ENCODE measurements around the gene SRPRA.

Gene SRPRA

DNA sequence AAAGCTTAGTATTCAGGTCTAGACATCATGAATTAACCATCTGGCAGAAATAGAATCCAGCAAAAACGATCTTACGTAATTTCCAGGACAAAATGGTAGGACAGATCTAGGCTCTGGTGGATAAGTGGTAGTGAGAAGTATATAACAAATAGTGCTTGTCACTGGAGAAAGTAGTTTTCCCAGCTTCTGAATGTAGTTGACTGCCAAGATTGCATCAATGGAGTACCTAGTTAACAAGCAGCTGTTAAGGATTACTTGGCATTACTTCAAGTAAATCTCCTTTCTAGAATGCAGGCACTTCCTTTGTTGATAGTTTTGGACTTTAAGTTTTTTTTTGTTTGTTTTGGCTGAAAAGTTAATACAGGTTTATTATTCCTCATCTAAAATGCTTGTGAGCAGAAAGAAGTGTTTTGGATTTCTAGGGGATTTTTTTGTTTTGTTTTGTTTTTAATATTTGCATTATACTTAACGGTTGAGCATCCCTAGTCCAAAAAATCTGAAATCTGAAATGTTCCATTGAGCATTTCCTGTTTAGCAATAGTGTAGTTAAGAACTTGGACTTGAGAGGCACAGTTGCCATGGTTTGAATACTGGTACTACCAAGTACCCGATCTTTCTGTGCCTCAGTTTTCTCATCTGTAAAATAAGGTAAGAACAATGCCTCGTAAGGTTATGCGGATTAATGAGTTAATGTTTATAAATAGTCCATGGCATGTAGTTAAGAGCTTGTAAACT, 36.8 kb downstream of the SRPRA start:
- Histone ChIP-seq H3K36me3 (ENCODE audit: insufficient read depth, low read length) (peaks cover 15% of the 10 kb centered on the region; the same call in 1 of the 2 replicates), H3K9me3 (ENCODE audit: insufficient read depth, low read length, severe bottlenecking) (no peaks in the 10 kb centered on the region), H3K4me1 (ENCODE audit: insufficient read depth, low read length) (0 out of 2 replicates have a peak, but pooled peaks cover 3% of the 10 kb centered on the region), H4K20me1 (ENCODE audit: insufficient read depth, low read length) (no peaks in the 10 kb centered on the region), H3K27me3 (ENCODE audit: insufficient read depth, low read length, poor library complexity) (no peaks in the 10 kb centered on the region), H3K79me2 (ENCODE audit: insufficient read depth, low read length) (peaks cover 16% of the 10 kb centered on the region), H2AFZ (ENCODE audit: low read depth, low read length) (no peak overlapping the region), H3K9ac (ENCODE audit: low read depth, low read length) (no peak overlapping the region), H3K4me2 (ENCODE audit: insufficient read depth, low read length) (no peak overlapping the region), H3K4me3 (ENCODE audit: low read depth in 1 of 2, low read length in 2 of 2) (no peak overlapping the region), H3K27ac (ENCODE audit: low read length) (no peak overlapping the region)
- no peak for TF ChIP-seq EZH2 (IDR thresholded peaks at IDR 0.05; ENCODE audit: borderline replicate concordance, low read depth, low read length, severe bottlenecking)
- TF ChIP-seq, protein P1, sequence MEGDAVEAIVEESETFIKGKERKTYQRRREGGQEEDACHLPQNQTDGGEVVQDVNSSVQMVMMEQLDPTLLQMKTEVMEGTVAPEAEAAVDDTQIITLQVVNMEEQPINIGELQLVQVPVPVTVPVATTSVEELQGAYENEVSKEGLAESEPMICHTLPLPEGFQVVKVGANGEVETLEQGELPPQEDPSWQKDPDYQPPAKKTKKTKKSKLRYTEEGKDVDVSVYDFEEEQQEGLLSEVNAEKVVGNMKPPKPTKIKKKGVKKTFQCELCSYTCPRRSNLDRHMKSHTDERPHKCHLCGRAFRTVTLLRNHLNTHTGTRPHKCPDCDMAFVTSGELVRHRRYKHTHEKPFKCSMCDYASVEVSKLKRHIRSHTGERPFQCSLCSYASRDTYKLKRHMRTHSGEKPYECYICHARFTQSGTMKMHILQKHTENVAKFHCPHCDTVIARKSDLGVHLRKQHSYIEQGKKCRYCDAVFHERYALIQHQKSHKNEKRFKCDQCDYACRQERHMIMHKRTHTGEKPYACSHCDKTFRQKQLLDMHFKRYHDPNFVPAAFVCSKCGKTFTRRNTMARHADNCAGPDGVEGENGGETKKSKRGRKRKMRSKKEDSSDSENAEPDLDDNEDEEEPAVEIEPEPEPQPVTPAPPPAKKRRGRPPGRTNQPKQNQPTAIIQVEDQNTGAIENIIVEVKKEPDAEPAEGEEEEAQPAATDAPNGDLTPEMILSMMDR (IDR thresholded peaks at IDR 0.05; ENCODE audit: borderline replicate concordance, extremely low read depth, low read length, poor library complexity, severe bottlenecking), result no peak
- DNase-seq (no peak), ATAC-seq (ENCODE audit: insufficient read depth, low read depth) (no peak)

- Histone ChIP-seq H3K4me2 (ENCODE audit: insufficient read depth, low read length) (no peak overlapping the region), H3K79me2 (ENCODE audit: insufficient read depth, low read length) (peaks cover 29% of the 10 kb centered on the region), H3K36me3 (ENCODE audit: insufficient read depth, low read length) (peaks cover 12% of the 10 kb centered on the region; the same call in 1 of the 2 replicates), H3K9ac (ENCODE audit: low read depth, low read length) (no peak overlapping the region), H2AFZ (ENCODE audit: low read depth, low read length) (no peak overlapping the region), H3K27me3 (ENCODE audit: insufficient read depth, low read length, poor library complexity) (no peaks in the 10 kb centered on the region), H3K4me3 (ENCODE audit: low read depth in 1 of 2, low read length in 2 of 2) (no peak overlapping the region), H3K27ac (ENCODE audit: low read length) (no peak overlapping the region), H3K9me3 (ENCODE audit: insufficient read depth, low read length, severe bottlenecking) (peaks cover 6% of the 10 kb centered on the region), H3K4me1 (ENCODE audit: insufficient read depth, low read length) (0 out of 2 replicates have a peak, but pooled peaks cover 3% of the 10 kb centered on the region), H4K20me1 (ENCODE audit: insufficient read depth, low read length) (no peaks in the 10 kb centered on the region)
- TF ChIP-seq, protein P1 (IDR thresholded peaks at IDR 0.05; ENCODE audit: borderline replicate concordance, extremely low read depth, low read length, poor library complexity, severe bottlenecking), result no peak
- no peak for TF ChIP-seq EZH2 (IDR thresholded peaks at IDR 0.05; ENCODE audit: borderline replicate concordance, low read depth, low read length, severe bottlenecking)
- no peak for DNase-seq
- ATAC-seq (ENCODE audit: insufficient read depth, low read depth), result no peak
These were observed 38.7 kb downstream of the SRPRA start for GRCh38 chr11:126229858-126230540.

DNA sequence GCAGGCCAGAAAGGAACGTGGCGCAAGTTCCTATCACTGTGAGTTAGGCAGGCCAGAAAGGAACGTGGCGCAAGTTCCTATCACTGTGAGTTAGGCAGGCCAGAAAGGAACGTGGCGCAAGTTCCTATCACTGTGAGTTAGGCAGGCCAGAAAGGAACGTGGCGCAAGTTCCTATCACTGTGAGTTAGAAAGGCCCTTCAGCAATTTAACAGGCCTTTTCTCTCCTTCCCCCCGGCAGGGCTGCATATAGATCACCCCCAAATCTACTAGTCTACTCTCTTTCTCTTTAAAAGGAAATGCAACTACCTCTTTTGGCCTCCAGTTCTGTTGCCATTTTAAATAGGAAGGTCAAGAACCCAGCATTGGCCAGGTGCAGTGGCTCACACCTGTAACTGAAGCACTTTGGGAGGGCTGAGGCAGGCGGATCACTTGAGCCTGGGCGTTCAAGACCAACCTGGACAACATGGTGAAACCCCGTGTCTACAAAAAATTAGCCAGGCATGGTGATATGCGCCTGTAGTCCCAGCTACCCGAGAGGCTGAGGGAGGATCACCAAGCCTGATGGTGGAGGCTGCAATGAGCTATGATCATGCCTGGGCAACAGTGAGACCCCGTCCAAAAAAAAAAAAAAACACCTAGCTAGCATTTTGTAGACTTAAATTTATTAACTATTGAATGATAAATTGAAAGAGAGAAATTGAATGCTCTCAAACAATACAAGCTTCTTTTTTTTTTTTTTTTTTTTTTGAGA, 42.2 kb downstream of the SRPRA start:
- no peak overlapping the region for H2AFZ ChIP-seq (ENCODE audit: low read depth, low read length)
- H3K4me3 ChIP-seq (ENCODE audit: low read depth in 1 of 2, low read length in 2 of 2), result no peak overlapping the region
- DNase-seq (no peak), ATAC-seq (ENCODE audit: insufficient read depth, low read depth) (no peak)
- peaks cover 11% of the 10 kb centered on the region for H3K9me3 ChIP-seq (ENCODE audit: insufficient read depth, low read length, severe bottlenecking)
- TF ChIP-seq, protein P1 (IDR thresholded peaks at IDR 0.05; ENCODE audit: borderline replicate concordance, extremely low read depth, low read length, poor library complexity, severe bottlenecking), result no peak
- TF ChIP-seq EZH2 (IDR thresholded peaks at IDR 0.05; ENCODE audit: borderline replicate concordance, low read depth, low read length, severe bottlenecking), result no peak
- H3K79me2 ChIP-seq (ENCODE audit: insufficient read depth, low read length), result peaks cover 56% of the 10 kb centered on the region
- no peaks in the 10 kb centered on the region for H3K27me3 ChIP-seq (ENCODE audit: insufficient read depth, low read length, poor library complexity)
- H3K4me1 ChIP-seq (ENCODE audit: insufficient read depth, low read length), result 0 out of 2 replicates have a peak, but pooled peaks cover 3% of the 10 kb centered on the region
- H3K4me2 ChIP-seq (ENCODE audit: insufficient read depth, low read length), result no peak overlapping the region
- H3K9ac ChIP-seq (ENCODE audit: low read depth, low read length), result no peak overlapping the region
- 0 out of 2 replicates have a peak, but pooled peaks cover 9% of the 10 kb centered on the region for H3K36me3 ChIP-seq (ENCODE audit: insufficient read depth, low read length)
- H3K27ac ChIP-seq (ENCODE audit: low read length), result no peak overlapping the region
- H4K20me1 ChIP-seq (ENCODE audit: insufficient read depth, low read length), result no peaks in the 10 kb centered on the region

All from DND-41 (cell line).